Measurements from ENCODE around the gene TLE5. TPM values are rescaled to one million over a fixed set of nuclear protein-coding genes. Genes with fewer than 3 reads are reported as not detected.

Gene TLE5
- polyA plus RNA-seq, 1 donor (not counting 4 experiments of a cell fraction or from before 2014, with no cell fraction given), result 249 TPM

DNA sequence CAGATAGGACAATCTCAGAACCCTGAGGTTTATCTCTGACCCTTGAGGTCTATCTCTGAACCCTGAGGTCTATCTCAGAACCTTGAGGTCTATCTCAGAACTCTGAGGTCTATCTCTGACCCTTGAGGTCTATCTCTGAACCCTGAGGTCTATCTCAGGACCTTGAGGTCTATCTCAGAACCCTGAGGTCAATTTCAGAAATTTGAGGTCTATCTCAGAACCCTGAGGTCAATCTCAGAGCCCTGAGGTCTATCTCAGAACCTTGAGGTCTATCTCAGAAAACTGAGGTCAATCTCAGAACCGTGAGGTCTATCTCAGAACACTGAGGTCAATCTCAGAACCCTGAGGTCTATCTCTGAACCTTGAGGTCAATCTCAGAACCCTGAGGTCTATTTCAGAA is 35.5 kb downstream of the TLE5 start:
- H3K79me2 ChIP-seq (ENCODE audit: control insufficient read depth, insufficient read depth, low read length), result no peaks in the 10 kb centered on the region
- H3K4me3 ChIP-seq (ENCODE audit: control insufficient read depth in 2 of 3, extremely low read depth in 1 of 3, insufficient read depth in 2 of 3, low read depth in 1 of 3, low read length in 3 of 3), result no peak overlapping the region
- H3K36me3 ChIP-seq (ENCODE audit: control insufficient read depth in 2 of 2, extremely low read depth in 1 of 2, insufficient read depth in 2 of 2, low read length in 2 of 2), result no peaks in the 10 kb centered on the region
- H4K20me1 ChIP-seq (ENCODE audit: control insufficient read depth, extremely low read depth, insufficient read depth, low read length), result no peaks in the 10 kb centered on the region
- no peaks in the 10 kb centered on the region for H3K9me3 ChIP-seq (ENCODE audit: control insufficient read depth, low read depth, low read length)
- H2AFZ ChIP-seq (ENCODE audit: control insufficient read depth, low read length), result no peak overlapping the region
- DNase-seq (ENCODE audit: low read depth, low spot score) (no peak), FAIRE-seq (no peak)
- H3K27ac ChIP-seq (ENCODE audit: control insufficient read depth, insufficient read depth, low read length), result no peak overlapping the region
- dilution Hi-C loops (cut with MboI; ENCODE audit: extremely low pct_ligation_motif_present, low sequenced_read_pairs), result no loop called here
- H3K9ac ChIP-seq (ENCODE audit: control insufficient read depth, extremely low read depth, insufficient read depth, low read length), result no peak overlapping the region
- H3K9me1 ChIP-seq (ENCODE audit: control insufficient read depth, extremely low read depth, insufficient read depth, low read length), result no peaks in the 10 kb centered on the region
- TF ChIP-seq, protein P1, sequence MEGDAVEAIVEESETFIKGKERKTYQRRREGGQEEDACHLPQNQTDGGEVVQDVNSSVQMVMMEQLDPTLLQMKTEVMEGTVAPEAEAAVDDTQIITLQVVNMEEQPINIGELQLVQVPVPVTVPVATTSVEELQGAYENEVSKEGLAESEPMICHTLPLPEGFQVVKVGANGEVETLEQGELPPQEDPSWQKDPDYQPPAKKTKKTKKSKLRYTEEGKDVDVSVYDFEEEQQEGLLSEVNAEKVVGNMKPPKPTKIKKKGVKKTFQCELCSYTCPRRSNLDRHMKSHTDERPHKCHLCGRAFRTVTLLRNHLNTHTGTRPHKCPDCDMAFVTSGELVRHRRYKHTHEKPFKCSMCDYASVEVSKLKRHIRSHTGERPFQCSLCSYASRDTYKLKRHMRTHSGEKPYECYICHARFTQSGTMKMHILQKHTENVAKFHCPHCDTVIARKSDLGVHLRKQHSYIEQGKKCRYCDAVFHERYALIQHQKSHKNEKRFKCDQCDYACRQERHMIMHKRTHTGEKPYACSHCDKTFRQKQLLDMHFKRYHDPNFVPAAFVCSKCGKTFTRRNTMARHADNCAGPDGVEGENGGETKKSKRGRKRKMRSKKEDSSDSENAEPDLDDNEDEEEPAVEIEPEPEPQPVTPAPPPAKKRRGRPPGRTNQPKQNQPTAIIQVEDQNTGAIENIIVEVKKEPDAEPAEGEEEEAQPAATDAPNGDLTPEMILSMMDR (optimal IDR thresholded peaks at IDR 0.05 in 1 of 3, IDR thresholded peaks at IDR 0.05 in 1 of 3, conservative IDR thresholded peaks at IDR 0.05 in 1 of 3; ENCODE audit: extremely low read depth in 1 of 3, insufficient read depth in 2 of 3, low read length in 3 of 3), result no peak
- TF ChIP-seq EZH2 (IDR thresholded peaks at IDR 0.05; ENCODE audit: low read length), result no peak
- no peaks in the 10 kb centered on the region for H3K4me1 ChIP-seq (ENCODE audit: control insufficient read depth, extremely low read depth, insufficient read depth, low read length)
- peaks cover 25% of the 10 kb centered on the region for H3K27me3 ChIP-seq (ENCODE audit: control insufficient read depth, extremely low read depth, insufficient read depth, low read length)
- H3K4me2 ChIP-seq (ENCODE audit: control insufficient read depth, extremely low read depth, insufficient read depth, low read depth, low read length), result no peak overlapping the region

DNA sequence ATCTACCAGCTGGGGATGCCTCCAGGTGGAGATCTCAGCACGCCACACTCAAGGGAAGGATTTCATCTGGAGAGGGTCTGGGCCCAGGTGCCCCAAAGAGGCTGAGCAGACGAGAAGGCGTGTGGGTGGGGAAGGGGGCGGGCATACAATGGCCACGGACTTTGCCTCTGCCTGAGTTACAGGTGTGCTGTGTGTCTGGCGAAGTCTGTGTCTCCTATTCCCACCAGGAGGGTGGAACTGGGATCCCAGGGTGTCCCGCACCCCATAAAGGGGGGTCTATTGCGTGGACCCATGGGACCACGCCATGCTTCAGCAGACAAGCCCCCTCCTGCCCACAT is 36.8 kb downstream of the TLE5 start:
- no peak for FAIRE-seq
- no peak overlapping the region for H3K9ac ChIP-seq (ENCODE audit: control insufficient read depth, extremely low read depth, insufficient read depth, low read length)
- dilution Hi-C loops (cut with MboI; ENCODE audit: extremely low pct_ligation_motif_present, low sequenced_read_pairs), result no loop called here
- no peaks in the 10 kb centered on the region for H3K9me3 ChIP-seq (ENCODE audit: control insufficient read depth, low read depth, low read length)
- no peaks in the 10 kb centered on the region for H3K79me2 ChIP-seq (ENCODE audit: control insufficient read depth, insufficient read depth, low read length)
- DNase-seq (ENCODE audit: low read depth, low spot score), result no peak
- H3K4me3 ChIP-seq (ENCODE audit: control insufficient read depth in 2 of 3, extremely low read depth in 1 of 3, insufficient read depth in 2 of 3, low read depth in 1 of 3, low read length in 3 of 3), result no peak overlapping the region
- H4K20me1 ChIP-seq (ENCODE audit: control insufficient read depth, extremely low read depth, insufficient read depth, low read length), result no peaks in the 10 kb centered on the region
- H3K27ac ChIP-seq (ENCODE audit: control insufficient read depth, insufficient read depth, low read length), result no peak overlapping the region
- H3K4me2 ChIP-seq (ENCODE audit: control insufficient read depth, extremely low read depth, insufficient read depth, low read depth, low read length), result no peak overlapping the region
- no peak overlapping the region for H2AFZ ChIP-seq (ENCODE audit: control insufficient read depth, low read length)
- H3K36me3 ChIP-seq (ENCODE audit: control insufficient read depth in 2 of 2, extremely low read depth in 1 of 2, insufficient read depth in 2 of 2, low read length in 2 of 2), result no peaks in the 10 kb centered on the region
- H3K27me3 ChIP-seq (ENCODE audit: control insufficient read depth, extremely low read depth, insufficient read depth, low read length), result peaks cover 25% of the 10 kb centered on the region
- H3K4me1 ChIP-seq (ENCODE audit: control insufficient read depth, extremely low read depth, insufficient read depth, low read length), result no peaks in the 10 kb centered on the region
- no peaks in the 10 kb centered on the region for H3K9me1 ChIP-seq (ENCODE audit: control insufficient read depth, extremely low read depth, insufficient read depth, low read length)
- TF ChIP-seq, protein P1 (optimal IDR thresholded peaks at IDR 0.05 in 1 of 3, IDR thresholded peaks at IDR 0.05 in 1 of 3, conservative IDR thresholded peaks at IDR 0.05 in 1 of 3; ENCODE audit: extremely low read depth in 1 of 3, insufficient read depth in 2 of 3, low read length in 3 of 3), result no peak
- TF ChIP-seq EZH2 (IDR thresholded peaks at IDR 0.05; ENCODE audit: low read length), result no peak

Measured in keratinocyte (primary cell).